Measurements from ENCODE around the gene EFCAB6.

The EFCAB6 gene

GRCh38 chr22:43566021-43566420 lies 246.1 kb downstream of the EFCAB6 start:
- no peak for DNase-seq

- no peak for DNase-seq
Measured at GRCh38 chr22:43564859-43565258, 247.2 kb downstream of the EFCAB6 start.

GRCh38 chr22:43563571-43563970 lies 248.5 kb downstream of the EFCAB6 start:
- no peak for DNase-seq

GRCh38 chr22:43562843-43563242 lies 249.3 kb downstream of the EFCAB6 start:
- no peak for DNase-seq

GRCh38 chr22:43561415-43562178 lies 250.5 kb downstream of the EFCAB6 start:
- DNase-seq, result no peak

- no peak for DNase-seq
Measured at GRCh38 chr22:43560651-43561050, 251.5 kb downstream of the EFCAB6 start.

GRCh38 chr22:43555561-43556515 lies 256.3 kb downstream of the EFCAB6 start:
- no peak for DNase-seq

GRCh38 chr22:43554694-43555365 lies 257.3 kb downstream of the EFCAB6 start:
- no peak for DNase-seq

GRCh38 chr22:43554259-43554636 lies 257.9 kb downstream of the EFCAB6 start:
- DNase-seq, result no peak

GRCh38 chr22:43553451-43554258 lies 258.4 kb downstream of the EFCAB6 start:
- no peak for DNase-seq

- no peak for DNase-seq
Measured at GRCh38 chr22:43550672-43551071, 261.4 kb downstream of the EFCAB6 start.

- DNase-seq, result no peak
Measured at GRCh38 chr22:43550024-43550620, 262.0 kb downstream of the EFCAB6 start.

GRCh38 chr22:43546186-43546585 lies 265.9 kb downstream of the EFCAB6 start:
- DNase-seq, result no peak

GRCh38 chr22:43544289-43544673 lies 267.8 kb downstream of the EFCAB6 start:
- DNase-seq, result no peak

- no peak for DNase-seq
Measured at GRCh38 chr22:43543522-43544288, 268.4 kb downstream of the EFCAB6 start.

GRCh38 chr22:43542681-43543521 lies 269.2 kb downstream of the EFCAB6 start:
- DNase-seq, result no peak

- DNase-seq, result no peak
Measured at GRCh38 chr22:43541462-43542407, 270.4 kb downstream of the EFCAB6 start.

- DNase-seq, result no peak
Measured at GRCh38 chr22:43541022-43541421, 271.1 kb downstream of the EFCAB6 start.

GRCh38 chr22:43540529-43540923 lies 271.6 kb downstream of the EFCAB6 start:
- no peak for DNase-seq

Data from CD4-positive, alpha-beta T cell treated with Interferon gamma for 1 hour (primary cell).